ENCODE results near the gene KIF19.

GRCh38 chr17:74325376-74325742 lies 667 bp upstream of the KIF19 start:
- no peak for TF ChIP-seq CTCF (IDR thresholded peaks at IDR 0.05; ENCODE audit: borderline replicate concordance, extremely low read depth, low read length, poor library complexity, severe bottlenecking)
- no peak for TF ChIP-seq EZH2 (IDR thresholded peaks at IDR 0.05; ENCODE audit: borderline replicate concordance, low read depth, low read length, severe bottlenecking)

Measured in DND-41 (cell line).